Measurements from ENCODE around the gene PPARG. TPM values are rescaled to one million over a fixed set of nuclear protein-coding genes. Genes with fewer than 3 reads are reported as not detected.

The PPARG gene
- total and polyA plus RNA-seq, 2 donors (not counting 3 experiments of a cell fraction or from before 2014, with no cell fraction given), result 0.15 to 1.3 TPM

DNA sequence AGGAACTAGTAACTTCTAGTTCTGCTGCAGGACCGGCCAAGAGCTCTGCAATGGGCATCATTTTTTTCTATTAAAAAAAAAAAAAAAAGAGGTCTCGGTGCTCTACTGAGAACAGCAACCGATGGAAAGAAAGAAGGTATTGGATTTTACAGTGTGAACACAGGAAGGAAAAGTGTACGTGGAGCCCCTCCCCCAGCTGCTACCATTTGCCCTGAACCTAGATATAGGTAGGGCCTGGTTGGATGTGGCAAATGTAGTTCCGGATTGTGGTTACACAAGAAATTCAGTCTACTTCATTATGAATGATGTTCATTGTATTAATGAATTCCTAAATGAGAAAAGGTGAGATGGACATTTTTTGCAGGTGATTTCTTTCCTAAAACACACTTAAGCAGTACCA is 17.9 kb upstream of the PPARG start:
- POLR2A ChIA-PET, result no interaction called here
- dilution Hi-C loops (cut with MboI; ENCODE audit: extremely low pct_ligation_motif_present, low sequenced_read_pairs) (no loop called here), intact Hi-C loops (cut with micrococcal nuclease) (no loop called here)
- Histone ChIP-seq H3K27me3 (ENCODE audit: control insufficient read depth in 2 of 2, insufficient read depth in 2 of 2, low read length in 2 of 2) (no peaks in the 10 kb centered on the region), H3K4me3 (replicated peaks in 1 of 3; ENCODE audit: insufficient read depth in 1 of 3, low read depth in 1 of 3, low read length in 3 of 3) (no peak overlapping the region), H3K4me1 (ENCODE audit: control insufficient read depth, extremely low read depth, insufficient read depth, low read length) (no peaks in the 10 kb centered on the region), H3K9me3 (replicated peaks; ENCODE audit: control insufficient read depth, insufficient read depth, low read length) (no peaks in the 10 kb centered on the region), H3K36me3 (ENCODE audit: control insufficient read depth in 2 of 2, extremely low read depth in 1 of 2, insufficient read depth in 2 of 2, low read length in 2 of 2) (no peaks in the 10 kb centered on the region), H3K79me2 (ENCODE audit: control insufficient read depth, insufficient read depth, low read length) (no peaks in the 10 kb centered on the region), H3K27ac (ENCODE audit: insufficient read depth, low read depth, low read length) (no peak overlapping the region), H3K9ac (replicated peaks; ENCODE audit: extremely low read depth, insufficient read depth, low read length) (no peak overlapping the region), H3K4me2 (ENCODE audit: insufficient read depth, low read length) (no peak overlapping the region), H2AFZ (ENCODE audit: low read depth, low read length) (no peak overlapping the region), H3K9me1 (replicated peaks; ENCODE audit: control insufficient read depth, extremely low read depth, insufficient read depth, low read length) (no peaks in the 10 kb centered on the region), H4K20me1 (replicated peaks; ENCODE audit: control insufficient read depth, extremely low read depth, insufficient read depth, low read length) (no peaks in the 10 kb centered on the region)
- TF ChIP-seq FOS (IDR thresholded peaks at IDR 0.05; ENCODE audit: borderline replicate concordance, insufficient read depth, low read length), result no peak
- no peak for TF ChIP-seq MYC (IDR thresholded peaks at IDR 0.05; ENCODE audit: low read depth, low read length)
- TF ChIP-seq, protein P1, sequence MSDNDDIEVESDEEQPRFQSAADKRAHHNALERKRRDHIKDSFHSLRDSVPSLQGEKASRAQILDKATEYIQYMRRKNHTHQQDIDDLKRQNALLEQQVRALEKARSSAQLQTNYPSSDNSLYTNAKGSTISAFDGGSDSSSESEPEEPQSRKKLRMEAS (IDR thresholded peaks at IDR 0.05; ENCODE audit: insufficient read depth, insufficient read length), result no peak
- TF ChIP-seq POLR2A (IDR thresholded peaks at IDR 0.05; ENCODE audit: low read depth, low read length), result no peak
- TF ChIP-seq, protein P2, sequence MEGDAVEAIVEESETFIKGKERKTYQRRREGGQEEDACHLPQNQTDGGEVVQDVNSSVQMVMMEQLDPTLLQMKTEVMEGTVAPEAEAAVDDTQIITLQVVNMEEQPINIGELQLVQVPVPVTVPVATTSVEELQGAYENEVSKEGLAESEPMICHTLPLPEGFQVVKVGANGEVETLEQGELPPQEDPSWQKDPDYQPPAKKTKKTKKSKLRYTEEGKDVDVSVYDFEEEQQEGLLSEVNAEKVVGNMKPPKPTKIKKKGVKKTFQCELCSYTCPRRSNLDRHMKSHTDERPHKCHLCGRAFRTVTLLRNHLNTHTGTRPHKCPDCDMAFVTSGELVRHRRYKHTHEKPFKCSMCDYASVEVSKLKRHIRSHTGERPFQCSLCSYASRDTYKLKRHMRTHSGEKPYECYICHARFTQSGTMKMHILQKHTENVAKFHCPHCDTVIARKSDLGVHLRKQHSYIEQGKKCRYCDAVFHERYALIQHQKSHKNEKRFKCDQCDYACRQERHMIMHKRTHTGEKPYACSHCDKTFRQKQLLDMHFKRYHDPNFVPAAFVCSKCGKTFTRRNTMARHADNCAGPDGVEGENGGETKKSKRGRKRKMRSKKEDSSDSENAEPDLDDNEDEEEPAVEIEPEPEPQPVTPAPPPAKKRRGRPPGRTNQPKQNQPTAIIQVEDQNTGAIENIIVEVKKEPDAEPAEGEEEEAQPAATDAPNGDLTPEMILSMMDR (IDR thresholded peaks at IDR 0.05; ENCODE audit: extremely low read depth in 1 of 2, insufficient read depth in 1 of 2, low read depth in 1 of 2, low read length in 2 of 2), result no peak
- no peak for TF ChIP-seq POLR2AphosphoS5 (IDR thresholded peaks at IDR 0.05; ENCODE audit: insufficient read depth, low read depth, low read length)
- TF ChIP-seq JUN (IDR thresholded peaks at IDR 0.05; ENCODE audit: borderline replicate concordance, insufficient read depth, insufficient read length, low read depth), result no peak
- TF ChIP-seq EZH2 (IDR thresholded peaks at IDR 0.05; ENCODE audit: borderline replicate concordance, low read depth, low read length, severe bottlenecking), result no peak
- TF ChIP-seq GATA2 (IDR thresholded peaks at IDR 0.05; ENCODE audit: insufficient read depth, insufficient read length, low read depth, low read length), result no peak
- FAIRE-seq (no peak), DNase-seq (ENCODE audit: low read depth, low spot score) (no peak)
- BruUV-seq (replicated peaks), result no TSS peak
- CTCF ChIA-PET, result interaction anchor here (0.7 kb wide), 1 partner anchor 92 kb away, joined by 3 read pairs; no protein-coding TSS in a partner anchor

Measured in endothelial cell of umbilical vein (primary cell).